GM18511 (cell line): Measurements from ENCODE around the gene PLAGL2.
A peak's percentile ranks its signal among the peaks of the same experiment; 100 is the strongest.
"Not testable (repeated sequence)": the region's sequence is repeated elsewhere in the genome, so short reads cannot be mapped to it uniquely, and the experiment has no call there.

ENCODE experiments used
- ATAC-seq: cut with Tn5 transposase; IDR thresholded peaks from one replicate; pipeline ENCODE4 v1.9.1; 2021; ENCODE audit warnings: mild to moderate bottlenecking, moderate library complexity; ENCODE audit not compliant: unreplicated experiment

The PLAGL2 gene, protein sequence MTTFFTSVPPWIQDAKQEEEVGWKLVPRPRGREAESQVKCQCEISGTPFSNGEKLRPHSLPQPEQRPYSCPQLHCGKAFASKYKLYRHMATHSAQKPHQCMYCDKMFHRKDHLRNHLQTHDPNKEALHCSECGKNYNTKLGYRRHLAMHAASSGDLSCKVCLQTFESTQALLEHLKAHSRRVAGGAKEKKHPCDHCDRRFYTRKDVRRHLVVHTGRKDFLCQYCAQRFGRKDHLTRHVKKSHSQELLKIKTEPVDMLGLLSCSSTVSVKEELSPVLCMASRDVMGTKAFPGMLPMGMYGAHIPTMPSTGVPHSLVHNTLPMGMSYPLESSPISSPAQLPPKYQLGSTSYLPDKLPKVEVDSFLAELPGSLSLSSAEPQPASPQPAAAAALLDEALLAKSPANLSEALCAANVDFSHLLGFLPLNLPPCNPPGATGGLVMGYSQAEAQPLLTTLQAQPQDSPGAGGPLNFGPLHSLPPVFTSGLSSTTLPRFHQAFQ

GRCh38 chr20:32207626-32208498 is at the start of gene PLAGL2, which contains the start of gene POFUT1:
Gene PLAGL2 (minus strand): TSS chr20:32207743. CDS start chr20:32202178, 5,565 bp downstream.
Gene POFUT1 (plus strand): TSS chr20:32207880. CDS start chr20:32207942, 62 bp downstream.
- peak; percentile 88 for ATAC-seq

- ATAC-seq, result no peak
These were observed 44.6 kb upstream of the PLAGL2 start for GRCh38 chr20:32252189-32252588.

DNA sequence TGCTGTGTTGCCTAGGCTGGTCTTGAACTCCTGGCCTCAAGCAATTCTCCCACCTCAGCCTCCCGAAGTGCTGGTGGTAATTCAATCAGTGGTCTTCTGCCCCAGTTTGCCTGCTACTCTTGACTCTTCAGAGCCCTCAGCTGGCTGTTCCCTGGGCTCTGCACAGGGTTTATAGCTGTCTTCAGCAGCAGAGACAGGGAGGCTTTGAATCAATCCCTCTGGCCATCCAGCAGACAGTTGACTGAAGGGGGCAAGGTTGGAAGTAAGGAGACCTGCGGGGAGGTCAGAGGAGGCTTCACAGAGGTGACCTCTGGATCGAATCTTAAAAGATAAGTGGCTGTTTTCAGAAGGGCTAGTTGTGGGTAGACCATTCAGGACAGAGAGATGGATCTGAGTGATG is 43.9 kb upstream of the PLAGL2 start:
- ATAC-seq, result no peak

DNA sequence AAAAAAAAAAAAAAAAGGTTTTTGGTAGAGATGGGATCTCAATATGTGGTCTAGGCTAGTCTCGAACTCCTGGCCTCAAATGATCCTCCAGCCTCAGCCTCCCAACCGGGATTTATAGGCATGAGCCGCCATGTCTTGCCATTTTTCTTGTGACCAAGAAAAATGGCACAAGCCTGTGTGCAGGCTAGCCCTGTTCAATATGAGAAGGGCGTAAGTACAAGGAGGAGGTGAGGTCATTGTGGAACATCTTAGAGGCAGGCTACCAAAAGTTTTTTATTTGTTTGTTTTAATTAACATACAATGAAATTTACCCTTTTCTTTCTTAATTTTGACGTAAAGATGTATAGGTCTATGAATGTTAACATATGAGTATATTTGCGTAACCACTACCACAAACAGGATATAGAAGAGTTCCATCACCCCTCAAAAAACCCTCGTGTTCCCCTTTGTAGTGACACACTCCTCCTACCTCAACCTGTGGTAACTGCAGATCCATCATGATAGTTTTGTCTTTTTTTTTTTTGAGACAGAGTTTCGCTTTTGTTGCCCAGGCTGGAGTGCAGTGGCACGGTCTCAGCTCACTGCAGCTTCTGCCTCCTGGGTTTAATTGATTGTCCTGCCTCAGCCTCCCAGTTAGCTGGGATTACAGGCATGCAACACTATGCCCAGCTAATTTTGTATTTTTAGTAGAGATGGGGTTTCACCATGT is 41.6 kb upstream of the PLAGL2 start:
- no peak for ATAC-seq

- ATAC-seq, result no peak
These were observed 40.5 kb upstream of the PLAGL2 start for GRCh38 chr20:32248043-32248442.

DNA sequence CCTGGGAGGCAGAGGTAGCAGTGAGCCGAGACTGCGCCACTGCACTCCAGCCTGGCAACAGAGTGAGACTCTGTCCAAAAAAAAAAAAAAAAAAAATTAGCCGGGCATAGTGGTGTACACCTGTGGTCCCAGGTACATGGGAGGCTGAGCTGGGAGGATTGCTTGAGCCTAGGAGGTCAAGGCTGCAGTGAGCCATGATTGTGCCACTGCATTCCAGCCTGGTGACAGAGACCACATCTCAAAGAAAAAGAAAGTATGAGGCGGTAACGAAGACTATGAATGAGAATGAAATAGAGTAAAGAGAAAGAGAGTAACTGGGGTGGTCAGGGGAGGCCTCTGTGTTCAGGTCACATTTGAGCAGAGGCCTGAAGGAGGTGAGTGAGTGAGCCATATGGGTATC is 38.7 kb upstream of the PLAGL2 start:
- not testable (repeated sequence) for ATAC-seq

GRCh38 chr20:32244959-32245358 is 37.4 kb upstream of the PLAGL2 start:
- no peak for ATAC-seq

DNA sequence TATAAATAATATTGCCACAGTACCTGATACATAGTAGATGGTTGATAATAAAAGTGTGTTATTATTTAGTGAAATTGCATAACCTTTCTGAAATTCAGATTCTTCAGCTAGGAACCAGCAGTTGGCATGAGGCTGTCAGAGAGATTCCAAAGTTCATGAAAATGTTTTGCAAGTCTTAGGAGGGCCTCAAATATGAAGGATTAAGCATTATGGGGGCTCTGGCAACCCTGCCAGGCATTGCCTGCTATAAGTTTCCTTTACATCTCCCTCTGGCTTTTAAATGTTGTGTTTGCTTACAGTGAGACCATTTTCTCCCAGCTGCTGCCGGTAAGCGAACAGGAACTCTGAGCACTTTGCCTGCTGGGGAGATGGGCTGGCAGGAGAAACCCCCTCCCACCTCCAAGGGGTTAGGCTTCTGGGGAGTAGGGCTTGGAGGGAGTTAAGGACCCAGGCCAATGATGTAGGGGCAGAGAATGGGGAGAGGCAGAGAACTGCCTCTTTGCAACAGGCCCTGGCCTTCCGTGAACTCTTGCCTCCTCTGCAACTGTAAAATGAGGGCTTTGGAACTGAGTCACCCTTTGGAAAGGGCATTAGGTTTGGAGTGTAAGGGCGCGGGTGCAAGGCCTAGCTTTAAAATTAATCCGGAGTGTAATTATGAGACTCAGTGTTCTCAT is 36.7 kb upstream of the PLAGL2 start:
- ATAC-seq, result no peak

DNA sequence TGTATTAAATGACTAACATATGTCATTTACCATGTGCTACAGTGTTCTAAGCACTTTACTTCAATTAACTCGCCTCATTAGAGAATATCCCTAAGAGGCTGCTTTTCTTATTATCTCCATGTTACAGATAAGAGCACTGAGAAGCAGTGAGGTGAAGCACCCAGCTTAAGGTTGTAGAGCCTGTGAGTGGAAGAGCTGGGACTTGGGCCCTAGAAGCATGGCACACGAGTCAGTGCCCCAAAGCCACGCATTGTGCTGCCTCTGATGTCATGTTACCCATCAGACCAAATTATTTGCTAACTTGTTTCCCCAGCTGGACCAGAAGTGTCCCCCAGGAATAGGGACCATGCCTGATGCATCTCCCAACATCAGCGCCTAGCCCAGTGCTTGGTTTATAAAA is 34.3 kb upstream of the PLAGL2 start:
- ATAC-seq, result no peak

GRCh38 chr20:32240205-32240604 is 32.7 kb upstream of the PLAGL2 start:
- ATAC-seq, result no peak

- no peak for ATAC-seq
These were observed 31.2 kb upstream of the PLAGL2 start for GRCh38 chr20:32238483-32239425.

- ATAC-seq, result no peak
These were observed 29.9 kb upstream of the PLAGL2 start for GRCh38 chr20:32237419-32237818.

GRCh38 chr20:32236819-32237218 is 29.3 kb upstream of the PLAGL2 start:
- ATAC-seq, result no peak

DNA sequence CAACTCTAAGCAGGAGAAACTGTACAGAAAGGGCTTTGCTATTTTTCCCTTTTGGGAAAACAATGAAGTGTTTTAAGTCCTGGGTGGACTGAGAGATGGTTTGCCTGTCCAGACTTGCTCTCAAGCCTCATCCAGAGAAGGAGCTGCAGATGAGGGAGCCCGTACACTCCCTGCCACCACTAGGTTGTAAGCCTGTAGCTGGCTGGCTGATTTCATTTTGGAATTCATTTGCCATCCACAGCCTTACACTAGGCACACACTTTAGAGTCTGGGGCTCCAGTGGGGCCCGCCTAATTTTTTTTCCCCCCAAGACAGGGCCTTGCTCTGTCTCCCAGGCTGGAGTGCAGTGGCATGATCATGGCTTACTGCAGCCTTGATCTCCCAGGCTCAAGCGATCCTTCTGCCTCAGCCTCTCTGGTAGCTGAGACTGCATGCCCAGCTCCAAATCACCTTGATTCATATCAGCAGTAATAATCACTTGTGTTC is 28.5 kb upstream of the PLAGL2 start:
- ATAC-seq, result no peak

DNA sequence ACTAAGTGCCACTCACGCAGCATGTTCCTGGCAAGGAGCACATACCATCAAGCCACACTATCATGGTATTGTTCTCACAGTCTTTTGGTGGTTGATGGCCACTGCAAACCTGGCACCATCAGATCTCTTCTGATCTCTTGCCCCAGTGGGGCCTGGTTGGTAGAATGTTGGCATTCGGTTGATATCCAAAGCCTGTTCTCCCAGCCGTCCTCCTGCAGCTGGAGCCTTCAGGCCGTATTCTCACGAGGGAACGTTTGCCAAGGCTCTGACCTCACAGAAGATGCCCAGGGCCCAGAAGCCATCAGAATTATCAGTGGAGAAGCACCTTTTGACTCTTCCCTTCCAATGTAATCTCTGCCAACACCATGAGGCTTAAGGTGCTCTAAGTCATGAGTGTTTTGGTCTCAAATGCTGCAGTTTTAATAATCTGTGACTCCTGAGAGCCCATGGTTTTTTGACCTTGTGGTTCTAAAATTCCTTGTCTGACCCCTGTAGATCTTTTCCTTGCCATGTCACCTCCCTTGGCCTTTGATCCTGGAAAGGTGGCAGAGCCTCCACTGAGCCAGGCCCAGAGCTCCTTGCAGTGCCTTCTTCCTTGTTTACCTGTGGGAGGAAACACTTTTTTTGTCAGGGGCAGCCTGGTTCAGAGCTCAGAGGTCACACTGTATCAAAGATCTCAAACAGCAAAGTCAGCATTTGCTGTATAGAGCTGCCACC is 27.9 kb upstream of the PLAGL2 start:
- ATAC-seq, result no peak

DNA sequence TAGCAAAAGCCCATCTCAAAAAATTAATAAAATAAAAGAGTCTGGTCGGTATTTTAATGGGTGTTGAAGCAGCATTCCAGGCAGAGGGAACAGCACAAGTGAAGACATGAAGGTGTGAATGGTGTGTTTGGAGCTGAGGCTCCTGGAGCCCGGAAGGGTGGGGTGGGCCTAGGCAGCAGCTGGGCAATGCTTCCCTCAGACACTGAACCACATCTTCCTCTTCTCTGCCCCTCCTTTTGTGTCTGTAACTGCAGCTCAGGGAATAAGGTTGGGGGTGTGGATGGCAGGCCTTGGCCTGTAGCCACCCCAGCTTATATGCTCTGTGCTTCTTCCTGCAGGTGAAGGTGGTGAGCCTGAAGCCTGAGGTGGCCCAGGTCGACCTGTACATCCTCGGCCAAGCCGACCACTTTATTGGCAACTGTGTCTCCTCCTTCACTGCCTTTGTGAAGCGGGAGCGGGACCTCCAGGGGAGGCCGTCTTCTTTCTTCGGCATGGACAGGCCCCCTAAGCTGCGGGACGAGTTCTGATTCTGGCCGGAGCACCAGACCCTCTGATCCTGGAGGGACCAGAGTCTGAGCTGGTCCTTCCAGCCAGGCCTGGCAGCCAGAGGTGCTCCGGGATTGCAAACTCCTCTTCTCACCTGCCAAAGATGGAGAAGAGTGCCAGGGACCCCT is 26.7 kb upstream of the PLAGL2 start:
- ATAC-seq, result no peak

DNA sequence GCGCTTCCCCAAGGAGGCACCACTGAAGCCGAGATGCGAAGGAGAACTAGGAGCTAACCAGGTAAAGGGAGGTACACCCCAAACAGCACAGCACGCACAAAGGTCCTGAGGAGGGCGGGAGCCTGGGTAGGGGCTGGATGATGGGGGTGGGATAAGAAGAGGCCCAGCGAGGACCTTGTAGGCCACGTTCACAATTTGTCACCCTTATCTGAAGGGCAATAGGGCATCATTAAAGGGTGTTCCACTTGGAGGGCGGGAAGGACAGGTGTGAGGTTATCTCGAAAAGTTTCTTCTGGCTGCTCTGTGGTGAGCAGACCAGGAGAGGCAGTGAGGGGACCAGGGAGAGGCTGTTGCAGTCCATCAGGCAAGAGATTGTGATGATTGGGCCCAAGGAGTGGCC is 25.7 kb upstream of the PLAGL2 start:
- no peak for ATAC-seq

DNA sequence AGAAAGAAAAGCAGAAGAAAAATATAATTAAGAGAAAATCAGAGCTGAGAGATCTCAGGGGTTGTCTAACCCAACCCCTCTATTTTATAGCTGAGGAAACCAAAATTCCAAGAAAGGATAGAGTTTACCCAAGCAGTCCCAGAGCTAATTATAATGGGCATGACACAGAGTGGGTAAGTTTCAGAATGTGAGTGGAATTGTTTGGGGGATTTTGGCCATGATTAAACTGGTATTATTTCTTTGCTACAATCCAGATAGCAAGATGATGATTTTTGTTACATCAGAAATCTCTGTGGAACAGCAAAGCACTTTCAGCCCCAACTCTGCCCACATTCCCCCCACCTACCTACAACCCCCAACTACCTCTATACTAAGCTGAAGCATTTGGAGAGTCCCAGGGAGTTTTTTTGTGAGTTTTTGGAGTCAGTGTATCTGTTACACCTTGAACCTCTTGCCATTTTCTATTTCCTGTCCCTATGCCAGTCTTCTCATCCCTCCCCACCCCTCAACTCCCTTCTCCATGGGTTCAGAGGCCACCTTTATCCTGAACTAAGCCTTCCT is 24.9 kb upstream of the PLAGL2 start:
- ATAC-seq, result no peak
